Activated gamma-delta T cell treated with Interleukin-2 at 50 U/mL for 16 hours (primary cell): ENCODE results near the gene CYP2W1.
A peak's percentile ranks its signal among the peaks of the same experiment; 100 is the strongest.
"Not testable (repeated sequence)": the region's sequence is repeated elsewhere in the genome, so short reads cannot be mapped to it uniquely, and the experiment has no call there.

ENCODE experiments used
- DNase-seq: peaks from one replicate; pipeline ENCODE4 v3.0.0-alpha.2; 2020

Gene CYP2W1

GRCh38 chr7:1031716-1032455, 48.9 kb downstream of the CYP2W1 start:
- no peak for DNase-seq

- DNase-seq: no peak
Observed at GRCh38 chr7:1032536-1033181, 49.7 kb downstream of the CYP2W1 start.

DNA sequence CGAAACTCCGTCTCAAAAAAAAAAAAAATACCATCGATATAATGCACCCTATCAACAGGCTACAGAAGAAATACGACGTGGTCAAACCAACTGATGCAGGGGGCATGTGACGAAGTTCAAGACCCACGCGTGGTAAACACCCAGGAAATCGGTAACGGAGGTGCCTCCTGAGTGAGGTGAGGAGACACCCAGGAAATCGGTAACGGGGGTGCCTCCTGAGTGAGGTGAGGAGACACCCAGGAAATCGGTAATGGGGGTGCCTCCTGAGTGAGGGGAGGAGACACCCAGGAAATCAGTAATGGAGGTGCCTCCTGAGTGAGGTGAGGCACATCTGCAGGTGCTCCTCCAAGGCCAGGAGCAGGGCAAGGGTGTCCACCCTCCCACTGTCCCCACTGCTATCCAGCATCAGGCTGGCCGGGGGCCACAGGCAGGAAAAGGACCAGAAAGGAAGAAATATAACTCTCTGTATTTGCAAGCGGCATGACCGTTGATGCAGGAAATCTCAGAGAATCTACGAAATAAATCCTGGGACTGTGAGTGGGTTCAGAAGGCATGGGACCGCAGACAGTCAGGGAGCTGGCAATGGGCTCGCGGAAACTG, 50.7 kb downstream of the CYP2W1 start:
- DNase-seq: peak; percentile 25

GRCh38 chr7:1034769-1035168, 51.8 kb downstream of the CYP2W1 start:
- DNase-seq: not testable (repeated sequence)

DNA sequence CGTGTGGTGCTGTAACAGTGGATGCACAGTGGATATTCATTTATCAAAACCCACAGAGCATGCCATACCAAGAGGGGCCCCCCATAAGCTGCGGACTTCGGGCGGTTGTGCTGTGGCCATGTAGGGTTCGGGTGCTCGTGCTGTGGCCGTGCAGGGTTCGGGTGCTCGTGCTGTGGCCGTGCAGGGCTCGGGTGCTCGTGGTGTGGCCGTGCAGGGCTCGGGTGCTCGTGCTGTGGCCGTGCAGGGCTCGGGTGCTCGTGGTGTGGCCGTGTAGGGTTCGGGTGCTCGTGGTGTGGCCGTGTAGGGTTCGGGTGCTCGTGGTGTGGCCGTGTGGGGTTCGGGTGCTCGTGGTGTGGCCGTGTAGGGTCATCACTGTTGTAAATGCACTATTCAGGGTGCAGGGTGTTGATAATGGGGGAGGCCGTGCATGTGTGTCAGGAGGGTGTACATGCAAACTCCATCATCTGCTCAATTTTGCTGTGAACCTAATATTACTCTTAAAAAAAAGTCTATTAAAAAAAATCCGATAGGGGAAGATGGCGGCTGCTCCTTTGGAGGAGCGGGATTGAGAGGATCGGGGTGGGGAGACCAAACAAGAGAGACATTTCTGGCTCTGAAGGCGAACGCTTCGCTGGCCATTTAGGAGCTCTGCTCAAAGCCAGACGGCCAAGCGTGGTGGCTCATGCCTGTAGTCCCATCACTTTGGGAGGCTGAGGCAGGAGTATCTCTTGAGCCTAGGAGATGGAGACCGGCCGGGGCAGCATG, 53.4 kb downstream of the CYP2W1 start:
- DNase-seq: not testable (repeated sequence)
